Smooth muscle cell of bladder (primary cell): ENCODE results near the gene KRTAP19-4. TPM values are rescaled to one million over a fixed set of nuclear protein-coding genes. Genes with fewer than 3 reads are reported as not detected.

Experiments used
- total RNA-seq: library from RNA; depleted of rRNA; stranded (reverse); fragments of >200 nt; gene quantifications from 2 replicates; pipeline ENCODE4 v1.2.3, GENCODE V29; 2014

KRTAP19-4 gene
- total RNA-seq, result not detected in 2 replicates

DNA sequence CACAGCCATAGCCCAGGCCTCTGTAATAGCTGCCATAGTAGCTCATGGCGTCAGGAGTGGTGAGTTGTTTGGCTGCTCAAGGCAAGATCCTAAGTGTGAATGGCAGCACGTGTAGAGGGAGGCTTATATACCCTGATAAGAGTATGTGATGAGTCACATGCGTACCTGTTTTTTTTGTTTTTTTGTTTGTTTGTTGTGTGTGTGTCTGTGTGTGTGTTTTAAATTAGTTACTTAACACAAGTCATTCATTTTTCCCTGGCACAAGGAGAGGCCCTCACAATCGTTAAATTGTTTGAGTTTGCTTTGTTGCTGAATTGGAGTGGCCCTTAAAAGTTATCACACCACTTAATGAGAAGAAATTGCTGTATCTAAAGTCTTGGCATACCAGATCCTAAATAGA lies at the start of gene KRTAP19-4:
TSS of gene KRTAP19-4 (minus strand) at position 101 of the 400 bp plus-strand sequence. CDS start at position 46, 55 bp downstream.

DNA sequence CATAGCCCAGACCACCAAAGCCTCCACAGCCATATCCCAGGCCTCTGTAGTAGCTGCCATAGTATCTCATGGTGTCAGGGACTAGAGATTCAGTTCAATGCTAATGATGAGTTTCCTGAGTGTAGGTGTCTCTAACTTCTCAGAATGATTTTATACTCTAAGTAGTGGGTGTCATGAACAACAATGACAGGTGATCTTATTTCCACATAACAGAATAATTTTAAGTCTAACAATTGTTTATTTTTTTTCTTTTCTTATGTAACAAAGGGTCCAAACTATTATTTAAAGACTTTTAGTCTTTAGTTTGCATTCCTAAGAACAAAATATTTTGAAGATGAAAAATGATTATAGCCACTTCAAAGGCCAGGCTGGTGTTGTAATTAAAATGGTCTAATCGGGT lies 44.8 kb upstream of the KRTAP19-4 start, which contains the start of gene KRTAP19-6:
TSS of gene KRTAP19-6 (minus strand) at position 101 of the 400 bp plus-strand sequence. CDS start at position 70, 31 bp downstream.

DNA sequence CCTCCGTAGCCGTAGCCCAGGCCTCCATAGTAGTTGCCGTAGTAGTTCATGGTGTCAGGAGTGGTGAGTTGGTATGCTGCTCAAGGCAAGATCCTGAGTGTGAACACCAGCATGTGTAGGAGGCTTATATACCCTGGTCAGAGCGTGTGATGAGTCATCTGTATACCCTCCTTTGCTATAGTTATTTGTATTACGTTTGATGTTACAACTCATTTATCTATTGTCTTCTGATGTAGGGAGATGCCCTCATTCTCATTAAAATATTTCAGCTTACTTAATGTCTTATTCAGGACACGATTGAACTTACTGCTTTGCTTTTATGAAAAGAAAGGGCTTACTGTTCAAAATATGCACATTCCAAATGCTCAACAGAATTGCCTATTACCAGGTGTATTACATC lies 5.1 kb upstream of the KRTAP19-4 start, which contains the start of gene KRTAP19-5:
TSS of gene KRTAP19-5 (minus strand) at position 101 of the 400 bp plus-strand sequence. CDS start at position 50, 51 bp downstream.

GRCh38 chr21:30491963-30492428 lies 5.0 kb downstream of the KRTAP19-4 start, which contains the start of gene KRTAP19-3:
KRTAP19-3 (minus strand) TSS chr21:30492013; CDS start chr21:30491957, 56 bp downstream.

GRCh38 chr21:30487336-30487735 lies 9.6 kb downstream of the KRTAP19-4 start, which contains the start of gene KRTAP19-2:
KRTAP19-2 (minus strand) TSS chr21:30487436; CDS start chr21:30487348, 88 bp downstream.

GRCh38 chr21:30480145-30480544 lies 16.8 kb downstream of the KRTAP19-4 start, which contains the start of gene KRTAP19-1:
KRTAP19-1 (minus strand) TSS chr21:30480367; CDS start chr21:30480317, 50 bp downstream.

Other genes starting within 250 kb of the KRTAP19-4 start
- not detected in 2 replicates for gene KRTAP24-1, start 214.2 kb downstream of the KRTAP19-4 start, total RNA-seq
- gene KRTAP25-1, start 207.7 kb downstream of the KRTAP19-4 start, total RNA-seq, result not detected in 2 replicates
- gene KRTAP26-1, start 176.8 kb downstream of the KRTAP19-4 start, total RNA-seq, result not detected in 2 replicates
- not detected in 2 replicates for gene KRTAP27-1, start 159.5 kb downstream of the KRTAP19-4 start, total RNA-seq
- not detected in 2 replicates for gene KRTAP23-1, start 148.6 kb downstream of the KRTAP19-4 start, total RNA-seq
- gene KRTAP13-2, start 124.9 kb downstream of the KRTAP19-4 start, total RNA-seq, result not detected in 2 replicates
- gene KRTAP13-1, start 101.1 kb downstream of the KRTAP19-4 start, total RNA-seq, result not detected in 2 replicates
- not detected in 2 replicates for gene KRTAP13-3, start 71.2 kb downstream of the KRTAP19-4 start, total RNA-seq
- gene KRTAP13-4, start 66.9 kb downstream of the KRTAP19-4 start, total RNA-seq, result not detected in 2 replicates
- gene KRTAP15-1, start 56.9 kb downstream of the KRTAP19-4 start, total RNA-seq, result not detected in 2 replicates
- gene KRTAP19-1, start 16.8 kb downstream of the KRTAP19-4 start, total RNA-seq, result not detected in 2 replicates
- not detected in 2 replicates for gene KRTAP19-2, start 9.7 kb downstream of the KRTAP19-4 start, total RNA-seq
- not detected in 2 replicates for gene KRTAP19-3, start 5.2 kb downstream of the KRTAP19-4 start, total RNA-seq
- not detected in 2 replicates for gene KRTAP19-5, start 5.0 kb upstream of the KRTAP19-4 start, total RNA-seq
- gene KRTAP19-6, start 44.7 kb upstream of the KRTAP19-4 start, total RNA-seq, result not detected in 2 replicates
- not detected in 2 replicates for gene KRTAP19-7, start 64.1 kb upstream of the KRTAP19-4 start, total RNA-seq
- not detected in 2 replicates for gene KRTAP22-2, start 93.2 kb upstream of the KRTAP19-4 start, total RNA-seq
- not detected in 2 replicates for gene KRTAP6-3, start 95.3 kb upstream of the KRTAP19-4 start, total RNA-seq
- gene KRTAP6-2, start 101.7 kb upstream of the KRTAP19-4 start, total RNA-seq, result not detected in 2 replicates
- not detected in 2 replicates for gene KRTAP22-1, start 103.9 kb upstream of the KRTAP19-4 start, total RNA-seq
- gene KRTAP6-1, start 116.8 kb upstream of the KRTAP19-4 start, total RNA-seq, result not detected in 2 replicates
- not detected in 2 replicates for gene KRTAP20-1, start 119.3 kb upstream of the KRTAP19-4 start, total RNA-seq
- gene KRTAP20-4, start 123.5 kb upstream of the KRTAP19-4 start, total RNA-seq, result not detected in 2 replicates
- gene KRTAP20-2, start 138.0 kb upstream of the KRTAP19-4 start, total RNA-seq, result not detected in 2 replicates
- gene KRTAP20-3, start 145.7 kb upstream of the KRTAP19-4 start, total RNA-seq, result not detected in 2 replicates
- not detected in 2 replicates for gene KRTAP21-3, start 221.6 kb upstream of the KRTAP19-4 start, total RNA-seq